ENCODE data around the gene KRTAP5-8.
A peak's percentile ranks its signal among the peaks of the same experiment; 100 is the strongest.
"Not testable (repeated sequence)": the region's sequence is repeated elsewhere in the genome, so short reads cannot be mapped to it uniquely, and the experiment has no call there.

The KRTAP5-8 gene

DNA sequence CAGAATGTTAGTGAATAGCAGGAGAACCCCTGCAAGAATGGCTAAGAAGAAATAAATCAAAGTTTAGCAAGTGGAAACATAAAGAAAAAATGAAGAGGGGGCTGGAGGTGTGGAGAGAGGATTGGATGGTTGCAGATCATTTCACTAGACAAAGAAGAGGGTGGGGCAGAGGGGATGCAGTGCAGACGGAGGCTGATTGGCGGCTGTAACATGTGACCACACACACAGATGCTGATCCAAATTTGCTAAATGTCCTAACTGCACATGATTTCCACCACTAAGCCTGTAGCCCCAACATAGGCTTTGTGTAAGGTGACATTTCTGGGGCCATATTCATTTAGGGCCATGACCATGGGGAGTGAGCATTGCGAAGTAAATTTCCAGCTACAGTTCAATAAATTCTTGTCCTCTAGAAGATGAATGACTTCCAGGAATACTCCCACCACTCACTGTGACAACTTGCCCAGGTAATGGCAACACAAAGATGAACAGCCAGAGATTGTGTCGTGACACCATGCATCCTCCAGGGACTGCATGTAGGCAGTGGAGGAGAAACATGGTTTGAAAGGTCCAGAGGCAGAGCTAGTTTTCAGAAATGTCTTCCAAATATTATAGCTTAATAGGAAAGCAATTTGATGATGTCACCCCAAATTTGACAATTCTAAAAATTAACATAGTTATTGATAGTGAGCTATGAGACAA, 38.0 kb downstream of the KRTAP5-8 start:
- DNase-seq, result no peak

DNA sequence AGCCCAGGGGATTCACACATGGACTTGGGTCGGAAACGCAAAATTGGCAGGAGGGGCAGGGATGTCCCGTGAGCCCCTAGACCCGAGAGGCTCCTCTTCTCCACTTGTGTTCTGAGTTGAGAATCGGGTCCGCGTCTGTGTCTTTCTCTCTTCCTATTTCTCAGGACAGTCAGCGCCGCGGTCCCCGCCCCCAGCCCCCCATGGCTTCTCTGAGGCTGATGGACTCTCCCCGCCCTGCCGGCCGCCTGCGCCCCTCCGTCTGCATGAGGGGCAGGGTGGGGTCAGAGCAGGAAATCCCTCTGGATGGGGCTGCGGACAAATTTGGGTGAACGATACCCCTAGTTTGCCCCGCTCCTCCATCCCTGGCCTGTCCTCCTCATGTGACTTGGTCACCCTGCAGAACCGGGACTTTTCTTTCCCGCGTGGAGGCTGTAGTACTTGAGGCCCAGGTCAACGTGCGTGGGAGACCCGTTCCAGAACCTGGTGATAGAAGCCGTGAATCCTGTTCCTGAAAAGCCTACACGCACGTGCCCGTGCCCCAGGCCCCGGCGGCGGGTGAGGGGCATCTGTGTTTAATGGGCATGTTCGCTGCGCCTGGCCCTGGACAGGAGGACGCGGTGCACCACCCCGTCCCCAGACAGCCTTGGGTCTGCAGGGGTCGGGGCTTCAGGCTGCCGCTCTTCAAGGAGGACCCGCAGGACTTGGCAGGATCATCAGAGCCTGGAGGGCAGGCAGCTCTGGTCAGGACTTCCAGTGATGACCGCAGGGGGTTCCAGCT, 39.1 kb downstream of the KRTAP5-8 start:
- not testable (repeated sequence) for DNase-seq

GRCh38 chr11:71577469-71578004, 39.7 kb downstream of the KRTAP5-8 start:
- DNase-seq, result no peak

GRCh38 chr11:71579513-71579912, 41.7 kb downstream of the KRTAP5-8 start:
- not testable (repeated sequence) for DNase-seq

- DNase-seq, result peak; percentile 41 to 63 (median 47)
These were observed 42.5 kb downstream of the KRTAP5-8 start for GRCh38 chr11:71580057-71581003.

DNA sequence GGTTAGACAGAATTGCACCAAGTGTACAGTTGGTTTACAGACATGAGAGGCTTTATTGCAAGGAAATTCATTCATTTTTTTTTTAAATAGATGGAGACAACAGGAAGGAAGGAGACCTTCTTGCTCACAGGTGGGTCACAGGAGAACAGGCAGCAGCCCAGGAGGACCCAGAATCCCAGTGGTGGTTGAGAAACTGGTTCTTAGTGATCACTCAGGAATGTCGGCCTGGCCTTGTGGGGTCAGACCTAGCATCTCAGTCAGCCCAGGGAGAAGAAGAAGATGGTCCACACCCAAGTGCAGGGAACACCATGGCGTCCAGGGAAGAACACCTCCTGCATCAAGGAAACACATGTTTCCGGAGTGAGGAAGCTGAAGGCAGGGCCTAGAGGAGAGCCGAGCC, 44.0 kb downstream of the KRTAP5-8 start:
- DNase-seq, result no peak

- DNase-seq, result no peak
These were observed 44.6 kb downstream of the KRTAP5-8 start, which contains the start of gene KRTAP5-11 for GRCh38 chr11:71582309-71582895. KRTAP5-11 (minus strand) TSS chr11:71582875; CDS start chr11:71582837, 38 bp downstream.

DNA sequence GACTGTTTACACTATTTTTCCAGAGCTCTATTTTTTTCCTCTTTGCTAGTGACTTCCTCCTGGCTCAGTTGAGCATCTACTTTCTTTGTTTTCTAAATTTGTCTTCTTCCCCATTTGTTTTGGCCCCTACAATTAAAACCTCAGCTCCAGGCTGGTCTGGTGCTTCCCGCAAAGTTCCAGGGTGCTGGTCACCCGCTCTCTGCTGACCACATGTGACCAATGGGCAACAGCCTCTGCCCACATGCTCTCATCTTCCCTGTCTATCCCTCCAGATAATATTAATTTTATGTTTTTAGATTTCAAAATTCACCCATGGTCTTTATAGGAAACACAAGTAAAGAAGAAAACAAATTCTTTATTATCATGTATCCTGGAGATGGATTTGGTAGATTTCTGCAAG, 45.1 kb downstream of the KRTAP5-8 start:
- DNase-seq, result peak; percentile 27 to 51 (median 33)

GRCh38 chr11:71585673-71586072, 47.8 kb downstream of the KRTAP5-8 start:
- DNase-seq, result not testable (repeated sequence)

DNA sequence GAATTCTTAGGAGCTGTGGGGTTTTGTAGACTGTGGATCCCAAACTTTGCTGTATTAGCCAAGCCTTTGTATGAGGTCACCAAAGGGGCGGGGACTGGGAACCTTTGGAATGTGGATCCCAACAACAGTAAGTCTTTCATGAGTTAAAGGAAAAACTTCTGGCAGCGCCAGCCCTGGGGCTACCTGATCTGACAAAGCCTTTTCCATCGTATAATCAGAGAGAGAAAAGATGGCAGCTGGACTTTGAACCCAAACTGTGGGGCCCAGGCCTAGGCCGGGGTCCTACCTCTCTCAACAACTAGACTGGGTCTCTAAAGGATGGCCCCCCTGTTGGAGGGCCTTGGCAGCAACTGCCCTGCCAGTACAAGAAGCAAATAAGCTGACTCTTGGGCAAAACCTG, 50.5 kb downstream of the KRTAP5-8 start:
- DNase-seq, result not testable (repeated sequence)

All from suppressor macrophage treated with lipopolysaccharide for 1 hour (primary cell).